ENCODE measurements around the gene MYOZ2.

MYOZ2 gene

DNA sequence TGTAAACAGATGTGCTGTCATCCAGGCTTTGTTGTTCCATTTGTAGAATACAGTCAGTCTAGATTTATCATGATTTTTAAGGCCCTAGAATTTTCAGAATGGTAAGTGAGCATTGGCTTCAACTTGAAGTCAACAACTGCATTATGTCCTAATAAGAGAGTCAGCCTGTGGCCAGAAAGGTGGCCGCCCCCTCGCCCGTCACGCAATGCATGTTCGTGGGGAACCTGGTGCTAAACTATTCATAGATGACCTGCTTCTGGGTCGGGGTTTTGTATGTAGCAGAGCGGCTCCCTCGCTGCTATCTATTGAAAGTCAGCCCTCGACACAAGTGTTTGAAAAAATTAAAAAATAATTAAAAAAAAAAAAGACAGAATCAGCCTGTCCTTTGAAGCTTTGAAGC, 101.6 kb downstream of the MYOZ2 start:
- no peak for DNase-seq (ENCODE audit: low read depth in 2 of 2, low spot score in 1 of 2)
